HepG2 (cell line): ENCODE results near the gene PCSK7. TPM values are rescaled to one million over a fixed set of nuclear protein-coding genes. Genes with fewer than 3 reads are reported as not detected.

Experiments used
- ATAC-seq: fragments of 200-7000 bp; cut with Tn5 transposase; 3 replicates; pipeline ENCODE4 v1.9.1; 2020; ENCODE audit warnings: mild to moderate bottlenecking, moderate library complexity
- BruUV-seq: library from RNA; stranded (reverse); fragments of 400-500 nt; replicated peaks from 2 replicates; lab custom pipeline; 2021; lab: Mats Ljungman, UMichigan
- CTCF ChIA-PET: fragments of 300-600 bp; formaldehyde crosslinking; extraction: SDS; loops from one replicate; lab custom pipeline; 2021; ENCODE audit warnings: low total read pairs, inconsistent platforms, low intra/inter-chr PET ratio; lab: Yijun Ruan, JAX
- POLR2A ChIA-PET: fragments of 350-600 bp; sonication (Branson Sonifier 250); formaldehyde crosslinking; loops from one replicate; lab custom pipeline; 2020; ENCODE audit warnings: antibody characterized with exemption, inconsistent platforms; lab: Yijun Ruan, JAX
- DNase-seq: peaks from one replicate; pipeline ENCODE4 v3.0.0-alpha.2; 2015; ENCODE audit warnings: low spot score
- FAIRE-seq: peaks from 3 replicates; lab custom pipeline; 2011; peaks lifted over from hg19 to GRCh38; lab: Jason Lieb, UNC
- H2AFZ ChIP-seq: one replicate; pipeline ENCODE4 v1.6.1; 2011; ENCODE audit warnings: low read length, inconsistent platforms
- H3K27ac ChIP-seq: fragments of 300-600 bp; 3 replicates; pipeline ENCODE4 v1.8.0; 2011; ENCODE audit warnings: mixed run types, mild to moderate bottlenecking, mixed read lengths, low read length, inconsistent platforms; ENCODE audit not compliant: insufficient read depth; ENCODE audit errors: extremely low read length
- H3K27me3 ChIP-seq, 2 experiments: fragments of 200-600 bp in 1 of 2; 2 replicates in 1 of 2; 3 replicates in 1 of 2; pipeline versions ENCODE4 v1.6.0 to v1.8.0; 2011; ENCODE audit warnings: low read length in 2 of 2, mild to moderate bottlenecking in 2 of 2, moderate library complexity in 2 of 2, inconsistent platforms in 1 of 2; ENCODE audit not compliant: insufficient read depth in 2 of 2, control insufficient read depth in 1 of 2
- H3K36me3 ChIP-seq, 2 experiments: fragments of 200-600 bp in 1 of 2; replicated peaks in 1 of 2; 2 replicates in 1 of 2; 3 replicates in 1 of 2; pipeline versions ENCODE4 v1.5.1 to v1.8.0; 2011; ENCODE audit warnings: low read length in 2 of 2, inconsistent platforms in 1 of 2; ENCODE audit not compliant: insufficient read depth in 2 of 2, control insufficient read depth in 1 of 2
- H3K4me1 ChIP-seq: 2 replicates; pipeline ENCODE4 v1.5.1; 2012; ENCODE audit warnings: low read length, inconsistent platforms; ENCODE audit not compliant: insufficient read depth
- H3K4me2 ChIP-seq: 2 replicates; pipeline ENCODE4 v1.6.0; 2011; ENCODE audit warnings: low read depth, low read length, inconsistent platforms
- H3K4me3 ChIP-seq, 3 experiments: fragments of 200-600 bp in 1 of 3; sonication (generic), shearing (Covaris generic) in 1 of 3; replicated peaks in 1 of 3; 2 replicates each; pipeline ENCODE4 v1.5.1; 2011 to 2016; ENCODE audit warnings: low read length in 3 of 3, inconsistent platforms in 2 of 3, low read depth in 2 of 3, mild to moderate bottlenecking in 2 of 3, control low read depth in 1 of 3, mixed read lengths in 1 of 3; ENCODE audit not compliant: insufficient read depth in 1 of 3
- H3K79me2 ChIP-seq: one replicate; pipeline ENCODE4 v1.6.1; 2011; ENCODE audit warnings: low read length, inconsistent platforms; ENCODE audit not compliant: insufficient read depth
- H3K9ac ChIP-seq: 2 replicates; pipeline ENCODE4 v1.6.0; 2011; ENCODE audit warnings: mild to moderate bottlenecking, low read depth, low read length, inconsistent platforms; ENCODE audit not compliant: insufficient read depth
- H3K9me3 ChIP-seq: 2 replicates; pipeline ENCODE4 v1.5.1; 2012; ENCODE audit warnings: mild to moderate bottlenecking, low read length
- H4K20me1 ChIP-seq: 2 replicates; pipeline ENCODE4 v1.6.0; 2011; ENCODE audit warnings: inconsistent platforms, mild to moderate bottlenecking, low read length, moderate library complexity; ENCODE audit not compliant: insufficient read depth
- ARNT ChIP-seq: fragments of 450-650 bp; IDR thresholded peaks from 2 replicates; pipeline ENCODE4 v1.6.1; 2017
- BHLHE40 ChIP-seq: IDR thresholded peaks from 2 replicates; pipeline ENCODE4 v1.6.1; 2011; ENCODE audit warnings: low read length, improper control_type of control experiment
- BRF2 ChIP-seq: sonication (generic); formaldehyde crosslinking; IDR thresholded peaks from 2 replicates; pipeline ENCODE4 v1.8.1; 2022; ENCODE audit warnings: mild to moderate bottlenecking, missing genetic modification reagents
- E2F1 ChIP-seq: sonication (generic); formaldehyde crosslinking; IDR thresholded peaks from 2 replicates; pipeline ENCODE4 v1.5.0; 2020; ENCODE audit warnings: missing genetic modification reagents
- GABPB1 ChIP-seq: IDR thresholded peaks from 2 replicates; pipeline ENCODE4 v1.6.1; 2016; ENCODE audit warnings: mild to moderate bottlenecking, missing genetic modification reagents, moderate library complexity, missing compliant biosample characterization
- HDAC1 ChIP-seq: sonication (generic); formaldehyde crosslinking; IDR thresholded peaks from 2 replicates; pipeline ENCODE4 v1.5.1; 2020; ENCODE audit warnings: mild to moderate bottlenecking, missing genetic modification reagents
- HES4 ChIP-seq: sonication (generic); formaldehyde crosslinking; IDR thresholded peaks from 2 replicates; pipeline ENCODE4 v1.9.0; 2021; ENCODE audit warnings: mild to moderate bottlenecking, missing genetic modification reagents, borderline replicate concordance
- MAZ ChIP-seq, 2 experiments: sonication (generic) in 1 of 2; formaldehyde crosslinking in 1 of 2; IDR thresholded peaks; 2 replicates each; pipeline versions ENCODE4 v1.5.0 to v1.6.1; 2012 to 2020; ENCODE audit warnings: low read depth in 2 of 2, mild to moderate bottlenecking in 2 of 2, borderline replicate concordance in 1 of 2, improper control_type of control experiment in 1 of 2, low read length in 1 of 2, missing genetic modification reagents in 1 of 2, moderate library complexity in 1 of 2
- NFIC ChIP-seq: IDR thresholded peaks from 2 replicates; pipeline ENCODE4 v1.6.1; 2012; ENCODE audit warnings: mild to moderate bottlenecking, low read length, inconsistent platforms
- NFYC ChIP-seq: IDR thresholded peaks from 2 replicates; pipeline ENCODE4 v1.6.1; 2016; ENCODE audit warnings: missing genetic modification reagents, missing compliant biosample characterization
- SIN3A ChIP-seq: IDR thresholded peaks from 2 replicates; pipeline ENCODE4 v1.6.1; 2011; ENCODE audit warnings: low read depth, mild to moderate bottlenecking, control low read depth, low read length, borderline replicate concordance
- SOX13 ChIP-seq, 3 experiments: fragments of 450-650 bp in 1 of 3; sonication (generic) in 1 of 3; formaldehyde crosslinking in 1 of 3; IDR thresholded peaks in 2 of 3; conservative IDR thresholded peaks in 1 of 3; 2 replicates each; pipeline versions ENCODE4 v1.5.0 to v1.6.1; 2016 to 2020; ENCODE audit warnings: antibody characterized with exemption in 1 of 3, mild to moderate bottlenecking in 1 of 3, missing compliant biosample characterization in 1 of 3, missing genetic modification reagents in 1 of 3, moderate library complexity in 1 of 3
- SPEN ChIP-seq: sonication (generic); formaldehyde crosslinking; IDR thresholded peaks from 2 replicates; pipeline ENCODE4 v1.5.1; 2020; ENCODE audit warnings: low read depth, mild to moderate bottlenecking, missing genetic modification reagents
- YY1 ChIP-seq: IDR thresholded peaks from 2 replicates; pipeline ENCODE4 v1.6.1; 2011; ENCODE audit warnings: low read length, low read depth, moderate library complexity, mild to moderate bottlenecking; ENCODE audit not compliant: insufficient read depth, insufficient replicate concordance
- ZNF563 ChIP-seq: sonication (generic); formaldehyde crosslinking; IDR thresholded peaks from 2 replicates; pipeline ENCODE4 v1.8.0; 2022; ENCODE audit warnings: mild to moderate bottlenecking, moderate library complexity, missing genetic modification reagents
- ZNF841 ChIP-seq: sonication (generic); formaldehyde crosslinking; IDR thresholded peaks from 2 replicates; pipeline ENCODE4 v1.8.1; 2023; ENCODE audit warnings: missing genetic modification reagents, borderline replicate concordance
- WGBS: methylation state at CpG from one replicate; pipeline ENCODE4 v1.1.6; 2017; ENCODE audit warnings: low lambda C conversion rate; 5-methylcytosine and 5-hydroxymethylcytosine counted together
- in situ Hi-C: cut with HindIII; loops from 2 replicates; pipeline ENCODE4 v1.10.0; 2017; ENCODE audit warnings: low pct_unique_long_range_greater_than_20kb; ENCODE audit not compliant: extremely low pct_ligation_motif_present
- intact Hi-C: fragments of 100-400 bp; cut with micrococcal nuclease; formaldehyde crosslinking; loops from one replicate; pipeline ENCODE4 v1.10.0; 2022; ENCODE audit not compliant: unreplicated experiment
- polyA plus RNA-seq, 8 experiments: library from polyadenylated mRNA; depleted of rRNA in 3 of 8; stranded (reverse) in 7 of 8; unstranded in 1 of 8; fragments of >200 nt; fragmentation: Illumina TruSeq in 4 of 8; extraction: Trizol in 4 of 8; gene quantifications; 2 replicates each; pipeline versions ENCODE4 v1.2.1 to v1.2.3, GENCODE V29; 2011 to 2016; ENCODE audit warnings: low read depth in 4 of 8, missing spikeins in 1 of 8, mixed read lengths in 1 of 8; ENCODE audit not compliant: insufficient read depth in 1 of 8
- total RNA-seq, 5 experiments: library from RNA; depleted of rRNA; stranded (reverse); fragments of >200 nt; fragmentation: Illumina TruSeq; extraction: Trizol; gene quantifications; 2 replicates each; pipeline ENCODE4 v1.2.3, GENCODE V29; 2016; ENCODE audit warnings: low read depth in 1 of 5
- TF ChIP-seq, protein P1 (sequence below): sonication (generic); formaldehyde crosslinking; IDR thresholded peaks from 2 replicates; pipeline ENCODE4 v1.5.0; 2020; ENCODE audit warnings: missing genetic modification reagents

Gene PCSK7
- total and polyA plus RNA-seq, 2 of the 13 experiments (the other 11 are each of a cell fraction or from before 2014, with no cell fraction given), result 13.4 to 13.8 TPM

DNA sequence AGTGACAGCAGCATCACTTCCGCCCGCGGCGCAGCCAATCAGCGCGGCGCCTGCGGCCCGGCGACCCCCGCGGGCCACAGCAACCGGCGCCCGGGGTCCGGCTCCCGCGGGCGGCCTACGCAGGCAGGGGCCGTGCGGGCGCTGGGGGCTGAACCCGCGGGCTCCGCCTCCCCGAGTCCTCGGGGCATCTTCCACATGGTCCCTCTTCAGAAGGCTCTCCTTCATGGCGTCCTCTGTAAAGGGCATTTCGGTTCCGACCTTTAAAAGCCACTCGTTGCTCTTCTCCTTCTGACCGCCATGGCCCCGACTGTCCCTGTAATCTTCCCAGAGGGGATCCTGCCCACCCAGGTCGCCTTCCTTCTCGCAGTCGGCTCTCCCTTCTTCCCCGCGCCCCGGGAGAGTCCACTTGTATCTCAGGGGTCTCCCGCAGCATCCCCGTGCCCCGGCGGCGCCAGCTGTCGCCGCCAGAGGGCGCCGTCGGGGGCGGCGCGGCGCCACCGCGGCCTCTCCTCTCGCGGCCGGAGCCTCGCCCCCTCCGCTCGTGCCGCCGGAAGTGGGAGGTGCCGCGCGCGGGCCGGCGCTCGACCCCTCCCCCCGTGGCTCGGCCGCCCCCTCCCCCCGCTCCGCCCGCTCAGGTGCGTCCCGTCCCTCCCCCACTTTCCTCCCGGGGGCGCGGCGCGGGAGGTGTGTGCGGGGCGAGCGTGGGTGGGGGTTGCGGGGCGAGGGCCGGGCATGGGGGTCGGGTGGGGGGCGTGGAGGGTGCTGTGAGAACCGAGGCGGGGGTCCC lies 412 bp upstream of the PCSK7 start, which contains the start of gene RNF214:
Gene RNF214 (plus strand): TSS at position 580 of the 787 bp plus-strand sequence. CDS start 1,602 bp downstream, outside the sequence.
- no TSS peak for BruUV-seq
- Histone ChIP-seq H3K27me3 (no peaks in the 10 kb centered on the region), H3K9me3 (no peaks in the 10 kb centered on the region), H3K9ac (peak within 1 kb of the TSS; percentile 80), H3K27ac (peak within 1 kb of the TSS; percentile 57), H3K4me1 (peaks cover 27% of the 10 kb centered on the region), H4K20me1 (no peaks in the 10 kb centered on the region), H3K79me2 (peaks cover 10% of the 10 kb centered on the region), H3K4me2 (peak within 1 kb of the TSS; percentile 99), H3K4me3 (peak within 1 kb of the TSS; percentile 77 to 99 (median 99)), H3K36me3 (peaks cover 3 to 6% of the 10 kb centered on the region in 2 experiments; a peak in 2 of 5 replicates), H2AFZ (peak within 1 kb of the TSS; percentile 95)
- 2% methylated on average over 30 of the region's 94 CpGs for WGBS
- FAIRE-seq (no peak), DNase-seq (peak; percentile 53), ATAC-seq (peak; percentile 89)
- intact Hi-C loops, result loop anchor here (2.0 to 5.0 kb wide), 2 partner anchors 85 to 180 kb away; partner anchors contain the start of gene BACE1
- in situ Hi-C loops, result loop anchor here (5.0 kb wide), 2 partner anchors 85 to 360 kb away; partner anchors contain the start of gene BACE1
- ChIA-PET POLR2A (interaction anchor here (1.5 to 1.6 kb wide), 2 partner anchors 67 to 87 kb away, joined by 4 to 8 read pairs; no protein-coding TSS in a partner anchor), CTCF (interaction anchor here (1.1 to 2.3 kb wide), 2 partner anchors 51 to 84 kb away, joined by 7 to 11 read pairs; partner anchors contain the start of gene BACE1)
- TF ChIP-seq SOX13 (IDR thresholded peaks at IDR 0.05) (no peak), SOX13 (CRISPR knock-in tag; conservative IDR thresholded peaks at IDR 0.05 in 1 of 2, IDR thresholded peaks at IDR 0.05 in 1 of 2) (no peak), BHLHE40 (peak; percentile 69), ZNF841 (CRISPR knock-in tag) (no peak), ZNF563 (CRISPR knock-in tag) (peak; percentile 43; the same call in 1 of the 2 replicates), ARNT (no peak), BRF2 (CRISPR knock-in tag) (0 out of 2 replicates have a peak, but pooled peaks have one; percentile 31), HES4 (CRISPR knock-in tag) (0 out of 2 replicates have a peak, but pooled peaks have one; percentile 27), SPEN (peak; percentile 49; the same call in 1 of the 2 replicates), GABPB1 (CRISPR knock-in tag) (peak; percentile 87), E2F1 (CRISPR knock-in tag) (0 out of 2 replicates have a peak, but pooled peaks have one; percentile 33), YY1 (peak; percentile 79), NFYC (CRISPR knock-in tag) (peak; percentile 63; the same call in 1 of the 2 replicates), MAZ (IDR thresholded peaks at IDR 0.05; ENCODE audit: borderline replicate concordance, low read depth, low read length) (no peak; the same call in 1 of the 2 replicates), MAZ (CRISPR knock-in tag; IDR thresholded peaks at IDR 0.05; ENCODE audit: low read depth) (peak; percentile 76), HDAC1 (CRISPR knock-in tag) (peak; percentile 9; the same call in 1 of the 2 replicates), NFIC (no peak), SIN3A (peak; percentile 56; the same call in 1 of the 2 replicates)
- TF ChIP-seq, protein P1, sequence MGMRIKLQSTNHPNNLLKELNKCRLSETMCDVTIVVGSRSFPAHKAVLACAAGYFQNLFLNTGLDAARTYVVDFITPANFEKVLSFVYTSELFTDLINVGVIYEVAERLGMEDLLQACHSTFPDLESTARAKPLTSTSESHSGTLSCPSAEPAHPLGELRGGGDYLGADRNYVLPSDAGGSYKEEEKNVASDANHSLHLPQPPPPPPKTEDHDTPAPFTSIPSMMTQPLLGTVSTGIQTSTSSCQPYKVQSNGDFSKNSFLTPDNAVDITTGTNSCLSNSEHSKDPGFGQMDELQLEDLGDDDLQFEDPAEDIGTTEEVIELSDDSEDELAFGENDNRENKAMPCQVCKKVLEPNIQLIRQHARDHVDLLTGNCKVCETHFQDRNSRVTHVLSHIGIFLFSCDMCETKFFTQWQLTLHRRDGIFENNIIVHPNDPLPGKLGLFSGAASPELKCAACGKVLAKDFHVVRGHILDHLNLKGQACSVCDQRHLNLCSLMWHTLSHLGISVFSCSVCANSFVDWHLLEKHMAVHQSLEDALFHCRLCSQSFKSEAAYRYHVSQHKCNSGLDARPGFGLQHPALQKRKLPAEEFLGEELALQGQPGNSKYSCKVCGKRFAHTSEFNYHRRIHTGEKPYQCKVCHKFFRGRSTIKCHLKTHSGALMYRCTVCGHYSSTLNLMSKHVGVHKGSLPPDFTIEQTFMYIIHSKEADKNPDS, result no peak
